GM13976 (cell line): ENCODE data around the gene PRKCSH.

Source experiments
- DNase-seq: peaks from one replicate; pipeline ENCODE4 v3.0.0; 2012; ENCODE audit warnings: low spot score
- in situ Hi-C: fragments of 300-500 bp; cut with MboI; formaldehyde crosslinking; loops from one replicate; pipeline ENCODE4 v1.12.0; 2022; ENCODE audit warnings: low sequenced_read_pairs, mixed read lengths, inconsistent platforms; ENCODE audit not compliant: unreplicated experiment
- TF ChIP-seq, protein P1 (sequence below): IDR thresholded peaks from 2 replicates; pipeline ENCODE4 v1.5.1; 2012; ENCODE audit warnings: borderline replicate concordance, mild to moderate bottlenecking; ENCODE audit not compliant: insufficient read depth; ENCODE audit errors: extremely low read depth, missing control alignments, control extremely low read depth

PRKCSH gene, protein sequence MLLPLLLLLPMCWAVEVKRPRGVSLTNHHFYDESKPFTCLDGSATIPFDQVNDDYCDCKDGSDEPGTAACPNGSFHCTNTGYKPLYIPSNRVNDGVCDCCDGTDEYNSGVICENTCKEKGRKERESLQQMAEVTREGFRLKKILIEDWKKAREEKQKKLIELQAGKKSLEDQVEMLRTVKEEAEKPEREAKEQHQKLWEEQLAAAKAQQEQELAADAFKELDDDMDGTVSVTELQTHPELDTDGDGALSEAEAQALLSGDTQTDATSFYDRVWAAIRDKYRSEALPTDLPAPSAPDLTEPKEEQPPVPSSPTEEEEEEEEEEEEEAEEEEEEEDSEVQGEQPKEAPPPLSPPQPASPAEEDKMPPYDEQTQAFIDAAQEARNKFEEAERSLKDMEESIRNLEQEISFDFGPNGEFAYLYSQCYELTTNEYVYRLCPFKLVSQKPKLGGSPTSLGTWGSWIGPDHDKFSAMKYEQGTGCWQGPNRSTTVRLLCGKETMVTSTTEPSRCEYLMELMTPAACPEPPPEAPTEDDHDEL

DNA sequence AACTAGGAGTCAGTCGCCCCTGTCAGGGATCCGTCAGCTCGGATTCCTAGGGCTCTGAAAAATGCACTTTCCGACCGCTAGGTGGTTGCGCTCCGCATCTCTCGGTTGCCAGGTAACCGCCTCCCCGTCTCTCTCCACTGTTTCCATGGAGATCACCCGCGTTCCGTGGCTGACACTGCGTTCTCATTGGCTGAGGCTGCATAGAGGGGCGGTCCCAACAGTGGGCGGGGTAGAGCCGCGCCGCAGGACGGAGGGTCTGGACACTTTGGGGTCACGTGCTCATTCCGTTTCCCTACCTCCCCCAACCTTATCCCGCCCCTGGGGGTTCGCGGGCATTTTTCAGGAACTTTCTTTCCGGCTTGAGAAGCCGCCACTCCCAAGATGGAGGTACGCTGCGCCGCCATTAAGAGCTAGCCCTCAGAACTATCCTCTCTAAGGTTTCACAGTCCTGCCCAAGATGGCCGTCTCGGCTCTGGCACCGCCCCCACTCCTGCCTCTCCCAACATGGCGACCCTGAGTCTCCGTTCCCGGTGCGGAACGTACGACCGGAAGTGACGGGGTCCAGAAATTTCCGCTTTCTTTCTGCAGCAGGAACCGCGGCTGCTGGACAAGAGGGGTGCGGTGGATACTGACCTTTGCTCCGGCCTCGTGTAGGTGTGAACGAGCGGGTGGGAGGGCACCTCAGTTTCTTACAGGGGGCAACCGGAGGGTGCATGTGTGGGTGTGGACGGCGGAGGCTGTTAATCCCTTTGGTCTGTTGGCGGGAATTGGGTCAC, at the start of gene PRKCSH, which contains the start of gene ODAD3:
TSS of gene PRKCSH (plus strand) at position 579 of the 776 bp plus-strand sequence. CDS start 483 bp downstream, outside the sequence.
TSS of gene ODAD3 (minus strand) at position 65 of the 776 bp plus-strand sequence. CDS start 105 bp downstream, outside the sequence.
- peak; percentile 99 for DNase-seq
- TF ChIP-seq, protein P1, sequence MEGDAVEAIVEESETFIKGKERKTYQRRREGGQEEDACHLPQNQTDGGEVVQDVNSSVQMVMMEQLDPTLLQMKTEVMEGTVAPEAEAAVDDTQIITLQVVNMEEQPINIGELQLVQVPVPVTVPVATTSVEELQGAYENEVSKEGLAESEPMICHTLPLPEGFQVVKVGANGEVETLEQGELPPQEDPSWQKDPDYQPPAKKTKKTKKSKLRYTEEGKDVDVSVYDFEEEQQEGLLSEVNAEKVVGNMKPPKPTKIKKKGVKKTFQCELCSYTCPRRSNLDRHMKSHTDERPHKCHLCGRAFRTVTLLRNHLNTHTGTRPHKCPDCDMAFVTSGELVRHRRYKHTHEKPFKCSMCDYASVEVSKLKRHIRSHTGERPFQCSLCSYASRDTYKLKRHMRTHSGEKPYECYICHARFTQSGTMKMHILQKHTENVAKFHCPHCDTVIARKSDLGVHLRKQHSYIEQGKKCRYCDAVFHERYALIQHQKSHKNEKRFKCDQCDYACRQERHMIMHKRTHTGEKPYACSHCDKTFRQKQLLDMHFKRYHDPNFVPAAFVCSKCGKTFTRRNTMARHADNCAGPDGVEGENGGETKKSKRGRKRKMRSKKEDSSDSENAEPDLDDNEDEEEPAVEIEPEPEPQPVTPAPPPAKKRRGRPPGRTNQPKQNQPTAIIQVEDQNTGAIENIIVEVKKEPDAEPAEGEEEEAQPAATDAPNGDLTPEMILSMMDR: peak; percentile 75
- in situ Hi-C loops: no loop called here

DNA sequence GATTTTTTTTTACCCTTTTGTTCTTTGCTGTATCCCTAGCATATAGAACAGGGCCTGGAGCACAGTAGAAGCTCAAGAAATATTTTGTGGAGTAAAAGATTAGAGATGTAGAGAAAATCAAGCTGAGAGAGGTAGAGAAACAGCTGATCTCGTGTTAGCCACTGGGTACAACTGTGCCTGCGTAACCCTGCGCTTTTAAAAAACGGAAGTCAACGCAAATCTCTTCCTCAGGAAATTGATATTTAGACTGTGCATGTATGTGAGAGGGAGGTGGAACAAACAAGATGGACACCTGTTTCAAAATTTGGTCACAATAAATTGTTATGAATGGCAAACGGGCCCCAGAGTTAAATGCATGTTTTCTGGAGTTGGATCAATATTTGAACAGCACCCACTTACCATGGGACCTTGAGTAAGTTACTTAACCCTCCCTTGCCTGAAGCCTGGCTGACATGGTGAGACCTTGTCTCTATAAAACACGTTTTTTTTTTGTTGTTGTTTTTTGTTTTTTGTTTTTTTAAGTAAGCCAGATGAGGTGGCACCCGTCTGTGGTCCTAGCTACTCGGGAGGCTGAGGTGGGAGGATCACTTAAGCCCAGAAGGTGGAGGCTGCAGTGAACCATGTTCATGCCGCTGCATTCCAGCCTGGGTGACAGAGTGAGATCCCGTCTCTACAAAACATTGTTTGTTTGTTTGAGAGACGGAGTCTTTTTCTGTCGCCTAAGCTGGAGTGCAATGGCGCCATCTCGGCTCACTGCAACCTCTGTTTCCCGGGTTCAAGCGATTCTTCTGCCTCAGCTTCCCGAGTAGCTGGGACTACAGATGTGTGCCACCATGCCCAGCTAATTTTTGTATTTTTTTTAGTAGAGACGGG, 48.0 kb upstream of the PRKCSH start:
- TF ChIP-seq, protein P1: no peak
- no peak for DNase-seq

DNA sequence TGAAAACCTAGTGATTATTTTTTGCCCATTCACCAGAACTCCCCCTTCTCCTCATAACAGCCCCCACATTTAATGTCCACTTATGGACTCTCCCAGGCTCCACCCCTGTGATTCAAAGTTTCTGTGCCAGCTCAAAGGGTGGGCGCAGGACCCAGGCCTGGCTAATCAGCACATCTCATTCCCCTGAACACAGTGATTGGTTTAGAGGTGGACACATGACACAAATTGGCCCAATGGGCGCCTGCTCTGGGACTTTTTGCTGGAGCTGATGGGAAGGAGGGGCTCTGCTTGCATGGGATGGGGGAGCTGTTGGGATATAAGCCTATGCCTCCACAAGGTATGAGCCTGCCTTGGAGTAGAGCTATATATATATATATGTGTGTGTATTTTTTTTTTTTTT, 45.1 kb upstream of the PRKCSH start:
- DNase-seq: no peak
- in situ Hi-C loops: no loop called here
- TF ChIP-seq, protein P1: no peak

More for the DNA sequence above, 48.0 kb upstream of the PRKCSH start:
- in situ Hi-C loops: no loop called here

DNA sequence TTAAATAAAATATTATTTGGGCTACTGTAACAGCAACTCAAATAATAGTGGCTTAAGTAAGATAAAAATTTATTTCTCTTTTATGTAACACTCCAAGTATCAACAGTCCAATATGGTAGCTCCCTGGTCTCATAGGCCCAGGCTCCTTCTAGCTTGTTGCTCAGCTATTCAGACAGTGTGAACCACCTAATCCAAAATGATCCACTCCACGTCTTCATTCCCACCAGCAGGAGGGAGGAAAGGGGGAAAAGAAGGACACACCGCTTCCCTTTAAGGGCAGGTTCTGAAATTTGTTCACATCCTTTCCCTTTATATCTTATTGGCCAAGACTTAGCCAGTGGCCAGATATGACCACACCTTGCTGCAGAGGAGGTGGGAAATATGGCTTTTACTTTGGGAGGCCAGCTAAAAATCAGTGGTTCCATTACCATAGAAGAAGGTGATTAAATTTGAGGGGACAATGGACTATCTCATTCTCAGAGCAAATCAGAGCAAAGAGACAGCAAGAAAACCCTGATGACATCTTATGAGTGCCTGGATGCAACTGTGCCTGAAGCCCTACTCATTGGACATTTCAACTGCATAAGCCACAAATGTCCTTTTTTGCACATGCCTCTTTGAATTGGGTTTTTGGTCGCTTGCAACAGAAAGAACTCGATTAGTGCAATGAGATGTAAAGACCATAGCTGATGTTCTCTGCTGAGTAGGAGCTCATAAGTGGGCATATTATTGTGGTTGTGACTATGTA, 44.3 kb upstream of the PRKCSH start:
- TF ChIP-seq, protein P1: no peak
- DNase-seq: no peak
- in situ Hi-C loops: no loop called here

DNA sequence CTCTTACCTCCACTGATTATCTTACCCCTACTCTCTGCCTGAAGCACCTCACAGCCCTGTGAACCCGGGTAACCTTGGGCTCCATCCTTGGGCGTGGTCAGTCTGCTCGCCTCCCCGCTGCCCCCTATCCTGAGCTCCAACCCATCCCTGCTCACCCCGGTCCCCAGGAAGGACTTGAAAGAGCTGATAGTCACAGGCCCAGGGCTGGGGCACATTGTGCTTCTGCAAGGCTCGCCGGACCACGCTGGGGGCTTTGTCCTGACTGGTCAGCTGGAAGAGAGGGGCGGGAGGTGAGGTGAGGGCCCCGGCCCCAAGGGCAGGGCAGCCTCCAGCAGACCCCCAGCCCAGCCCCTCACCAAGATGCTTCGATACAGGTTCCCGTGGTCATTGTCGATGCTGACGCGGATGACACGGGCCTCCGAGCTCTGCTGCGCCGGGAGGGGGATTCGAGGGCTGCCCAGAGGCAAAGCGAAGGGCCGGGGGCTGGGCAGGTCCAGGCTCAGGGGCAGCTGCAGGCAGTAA, 38.3 kb upstream of the PRKCSH start:
- in situ Hi-C loops: no loop called here
- TF ChIP-seq, protein P1: no peak
- no peak for DNase-seq
